Small intestine (tissue), 7 donors: Measurements from ENCODE around the gene FSIP1. TPM values are rescaled to one million over a fixed set of nuclear protein-coding genes. Genes with fewer than 3 reads are reported as not detected.

Experiments
- DNase-seq, 2 donors: peaks; one replicate each; pipeline versions ENCODE4 v3.0.0 to v3.0.0-alpha.2; 2013
- FAIRE-seq: peaks from 2 replicates; lab custom pipeline; 2012; peaks lifted over from hg19 to GRCh38; lab: Jason Lieb, UNC
- H3K27ac ChIP-seq, 3 donors: one replicate each; pipeline ENCODE4 v1.5.1; 2013; ENCODE audit warnings: low read length in 2 of 3, mild to moderate bottlenecking in 2 of 3, control low read depth in 1 of 3, inconsistent platforms in 1 of 3, low read depth in 1 of 3, moderate library complexity in 1 of 3
- H3K27me3 ChIP-seq, 3 donors: one replicate each; pipeline ENCODE4 v1.6.1; 2013; ENCODE audit warnings: low read length in 3 of 3, inconsistent platforms in 1 of 3; ENCODE audit not compliant: control insufficient read depth in 3 of 3, insufficient read depth in 3 of 3
- H3K36me3 ChIP-seq, 3 donors: one replicate each; pipeline ENCODE4 v1.6.1; 2013; ENCODE audit warnings: low read length in 3 of 3, inconsistent platforms in 1 of 3, low read depth in 1 of 3, mild to moderate bottlenecking in 1 of 3, moderate library complexity in 1 of 3; ENCODE audit not compliant: control insufficient read depth in 3 of 3, insufficient read depth in 2 of 3
- H3K4me1 ChIP-seq, 3 donors: one replicate each; pipeline ENCODE4 v1.6.1; 2013; ENCODE audit warnings: low read length in 2 of 3, inconsistent platforms in 1 of 3, low read depth in 1 of 3, mild to moderate bottlenecking in 1 of 3, moderate library complexity in 1 of 3; ENCODE audit not compliant: control insufficient read depth in 3 of 3, insufficient read depth in 2 of 3
- H3K4me3 ChIP-seq, 3 donors: one replicate each; pipeline ENCODE4 v1.5.1; 2013; ENCODE audit warnings: low read length in 3 of 3, control low read depth in 1 of 3, inconsistent platforms in 1 of 3, low read depth in 1 of 3, mild to moderate bottlenecking in 1 of 3, moderate library complexity in 1 of 3
- H3K9me3 ChIP-seq, 2 donors: one replicate each; pipeline ENCODE4 v1.6.1; 2013; ENCODE audit warnings: low read depth in 1 of 2, low read length in 1 of 2; ENCODE audit not compliant: control insufficient read depth in 2 of 2, insufficient read depth in 1 of 2
- WGBS, 3 donors: extraction: QIAGEN DNeasy Blood & Tissue Kit; methylation state at CpG; one replicate each; pipeline ENCODE4 v1.1.7; 2013; 5-methylcytosine and 5-hydroxymethylcytosine counted together
- polyA plus RNA-seq, 4 donors: library from polyadenylated mRNA; stranded (reverse) in 3 of 4; unstranded in 1 of 4; fragments of 200-250 nt in 3 of 4; fragments of 120-200 nt in 1 of 4; gene quantifications; one replicate each; pipeline versions ENCODE4 v1.2.1 to v1.2.3, GENCODE V29; 2013
- donor health status: healthy with polysubstance abuse.
- donor health status: control.
- donor health status: control.
- donor health status: Bipolar disorder and iron deficiency.
- donor health status: healthy.

Gene FSIP1
- polyA plus RNA-seq, 4 donors: 0.12 to 0.72 TPM; not detected in 2

DNA sequence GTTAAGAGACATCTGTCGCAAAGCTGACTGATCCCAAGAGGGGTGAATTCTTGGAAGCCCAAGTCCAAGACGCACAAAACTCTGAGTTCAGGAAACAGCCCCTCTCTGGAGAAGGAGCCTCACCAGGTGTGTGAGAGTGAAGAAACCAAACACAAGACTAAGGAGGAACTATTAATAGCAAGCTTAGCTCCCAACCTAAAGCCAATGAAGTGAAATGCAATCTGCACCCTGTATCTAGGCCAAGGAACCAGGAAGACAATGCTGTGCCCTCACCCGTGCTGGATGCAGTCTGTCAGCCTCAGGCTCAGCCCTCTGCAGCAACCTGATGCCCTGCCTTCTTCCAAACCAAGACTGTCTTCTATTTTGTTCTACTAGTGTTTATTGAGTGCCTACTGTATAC is 224.2 kb downstream of the FSIP1 start:
- Histone ChIP-seq H3K27ac (no peak overlapping the region), H3K4me1 (no peaks in the 10 kb centered on the region), H3K9me3 (no peaks in the 10 kb centered on the region), H3K27me3 (no peaks in the 10 kb centered on the region), H3K36me3 (no peaks in the 10 kb centered on the region), H3K4me3 (no peak overlapping the region)
- FAIRE-seq: no peak
- 72 to 78% (median 74%) methylated on average over 3 of the region's 3 CpGs for WGBS, 3 donors
- no peak for DNase-seq

DNA sequence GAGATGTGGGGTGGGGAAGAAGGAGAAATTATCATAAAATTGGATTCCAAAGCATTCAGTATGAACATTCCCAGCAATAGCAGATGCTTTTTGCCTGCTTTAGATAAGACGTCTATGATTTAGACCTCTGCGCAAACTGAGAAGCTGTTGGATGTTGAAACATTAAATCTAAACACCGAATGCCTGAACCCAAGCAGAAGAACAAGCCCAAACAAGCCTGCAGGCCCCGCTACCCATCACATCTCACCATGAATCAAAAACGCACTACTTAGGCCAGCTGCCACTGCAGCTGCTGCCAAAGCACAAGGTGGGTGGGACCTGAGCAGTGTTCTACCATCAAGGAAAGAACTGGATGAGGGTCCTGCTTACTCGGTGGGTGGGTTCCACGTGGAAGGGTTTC is 226.2 kb downstream of the FSIP1 start:
- H3K27ac ChIP-seq: no peak overlapping the region
- DNase-seq: no peak
- no peaks in the 10 kb centered on the region for H3K4me1 ChIP-seq
- H3K9me3 ChIP-seq: no peaks in the 10 kb centered on the region
- no peak for FAIRE-seq
- no peaks in the 10 kb centered on the region for H3K36me3 ChIP-seq
- no peak overlapping the region for H3K4me3 ChIP-seq
- WGBS, 3 donors: 84 to 85% (median 85%) methylated on average over 7 of the region's 7 CpGs
- no peaks in the 10 kb centered on the region for H3K27me3 ChIP-seq

DNA sequence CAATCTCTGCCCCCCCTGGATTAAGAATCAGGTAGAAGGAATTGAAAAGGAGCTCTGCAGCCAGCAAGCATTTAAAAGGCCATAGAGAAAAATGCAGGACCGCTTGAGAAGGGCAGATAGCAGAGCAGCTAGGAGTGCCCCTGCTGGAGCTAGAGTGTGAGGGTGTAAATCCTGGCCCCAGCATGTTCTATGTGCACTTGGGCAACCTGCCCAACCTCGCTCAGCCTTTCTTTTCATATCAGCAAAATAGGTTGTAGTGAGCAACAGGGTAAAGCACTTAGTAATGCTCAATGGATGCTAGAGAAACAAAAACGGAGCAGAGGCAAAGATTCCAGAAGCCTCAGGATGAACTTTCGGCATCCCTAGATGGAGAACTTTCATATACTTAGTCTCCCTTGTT is 226.8 kb downstream of the FSIP1 start:
- FAIRE-seq (no peak), DNase-seq (no peak)
- no peaks in the 10 kb centered on the region for H3K9me3 ChIP-seq
- H3K27me3 ChIP-seq: no peaks in the 10 kb centered on the region
- no peaks in the 10 kb centered on the region for H3K36me3 ChIP-seq
- no peaks in the 10 kb centered on the region for H3K4me1 ChIP-seq
- 78 to 82% (median 79%) methylated on average over 4 of the region's 4 CpGs for WGBS, 3 donors
- no peak overlapping the region for H3K27ac ChIP-seq
- H3K4me3 ChIP-seq: no peak overlapping the region

DNA sequence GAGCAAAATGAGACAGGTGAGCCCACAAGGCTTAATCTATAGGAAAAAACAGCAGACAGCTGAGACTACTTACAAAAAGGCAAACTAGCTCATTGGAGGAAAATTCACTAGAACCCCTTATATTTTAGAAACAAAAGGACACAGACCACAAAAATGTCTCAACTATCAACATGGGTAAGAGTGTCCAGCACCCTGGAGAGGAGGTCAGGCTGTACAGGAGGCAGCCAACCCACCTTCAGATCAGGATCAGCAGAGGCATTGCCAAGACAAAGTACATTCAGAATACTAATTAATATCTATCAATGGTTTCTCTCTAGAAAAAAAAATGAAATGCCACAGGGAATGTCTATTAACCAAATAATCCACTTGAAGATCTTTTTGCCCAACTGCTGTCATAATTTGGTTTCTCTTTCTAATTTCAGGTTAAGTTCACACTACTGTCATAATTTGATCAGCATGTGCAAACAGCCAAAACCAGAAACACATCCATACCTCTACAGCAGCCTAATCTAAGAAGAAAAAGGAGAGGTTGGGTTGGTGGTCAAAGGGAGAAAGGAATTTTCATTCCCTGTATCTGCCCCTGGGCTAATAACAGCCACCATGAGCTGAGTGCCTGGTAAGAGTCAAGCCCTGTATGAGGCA is 227.8 kb downstream of the FSIP1 start:
- Histone ChIP-seq H3K27me3 (no peaks in the 10 kb centered on the region), H3K9me3 (no peaks in the 10 kb centered on the region), H3K36me3 (no peaks in the 10 kb centered on the region), H3K27ac (no peak overlapping the region), H3K4me1 (no peaks in the 10 kb centered on the region), H3K4me3 (no peak overlapping the region)
- FAIRE-seq: no peak
- DNase-seq: no peak

DNA sequence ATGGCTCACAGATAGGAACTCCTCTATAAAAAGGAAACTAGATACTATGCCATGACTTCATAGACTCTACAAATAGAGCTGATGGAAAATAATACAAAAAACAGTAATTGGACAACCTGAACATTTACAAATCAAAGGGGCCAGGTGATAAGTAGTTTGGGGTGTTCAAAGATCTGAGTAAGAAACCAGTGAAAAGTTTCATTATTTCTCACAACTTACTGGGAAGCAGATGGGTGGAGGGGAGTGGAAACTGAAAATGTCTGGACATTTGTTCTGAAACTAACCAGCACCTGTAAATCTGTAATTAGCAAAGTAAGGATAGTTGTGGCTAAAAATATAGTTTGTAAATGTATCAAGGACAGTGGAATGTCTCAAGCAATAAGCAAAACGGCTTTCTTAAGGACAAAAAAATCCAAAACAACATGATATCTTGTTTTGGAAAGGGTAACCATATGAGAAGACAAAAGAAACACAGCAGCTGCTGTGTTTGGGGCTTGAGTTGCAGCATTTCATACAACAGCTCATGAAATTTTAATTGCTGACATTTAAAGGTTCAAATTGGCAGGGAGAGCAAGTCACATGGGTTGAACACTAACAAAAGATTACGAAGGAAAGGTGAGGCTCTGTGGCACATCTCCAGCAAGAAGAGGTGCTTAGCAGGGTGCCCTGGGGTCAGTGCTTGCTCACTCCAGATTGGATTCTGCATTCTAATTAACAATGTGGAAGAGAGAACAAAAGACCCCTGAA is 228.5 kb downstream of the FSIP1 start:
- FAIRE-seq: no peak
- no peak overlapping the region for H3K27ac ChIP-seq
- no peaks in the 10 kb centered on the region for H3K27me3 ChIP-seq
- H3K4me3 ChIP-seq: no peak overlapping the region
- WGBS, 3 donors: 13 to 41% (median 22%) methylated on average over 2 of the region's 2 CpGs
- no peaks in the 10 kb centered on the region for H3K9me3 ChIP-seq
- no peak for DNase-seq
- no peaks in the 10 kb centered on the region for H3K36me3 ChIP-seq
- no peaks in the 10 kb centered on the region for H3K4me1 ChIP-seq

DNA sequence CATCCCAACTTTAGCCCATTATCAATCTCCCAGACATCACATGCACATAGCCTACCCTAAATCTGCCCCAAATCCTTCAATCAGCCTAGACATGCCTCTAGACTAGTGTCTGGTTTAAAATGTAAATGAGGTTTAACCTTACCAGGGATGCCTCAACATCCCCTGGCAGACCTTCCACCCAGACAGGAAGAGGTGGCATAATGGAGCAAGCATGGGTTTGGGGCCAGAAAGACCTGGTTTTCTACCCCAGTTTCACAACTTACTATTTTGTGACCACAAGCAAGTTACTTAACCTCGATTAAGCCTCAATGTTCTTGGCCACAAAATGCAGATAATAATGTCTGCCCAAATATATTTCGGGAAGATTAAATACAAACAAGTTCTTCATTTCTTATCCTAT is 230.1 kb downstream of the FSIP1 start:
- no peak for DNase-seq
- Histone ChIP-seq H3K9me3 (no peaks in the 10 kb centered on the region), H3K27ac (no peak overlapping the region), H3K4me1 (no peaks in the 10 kb centered on the region), H3K36me3 (no peaks in the 10 kb centered on the region), H3K27me3 (no peaks in the 10 kb centered on the region), H3K4me3 (no peak overlapping the region)
- no peak for FAIRE-seq
- 66 to 83% (median 70%) methylated on average over 2 of the region's 2 CpGs for WGBS, 3 donors

DNA sequence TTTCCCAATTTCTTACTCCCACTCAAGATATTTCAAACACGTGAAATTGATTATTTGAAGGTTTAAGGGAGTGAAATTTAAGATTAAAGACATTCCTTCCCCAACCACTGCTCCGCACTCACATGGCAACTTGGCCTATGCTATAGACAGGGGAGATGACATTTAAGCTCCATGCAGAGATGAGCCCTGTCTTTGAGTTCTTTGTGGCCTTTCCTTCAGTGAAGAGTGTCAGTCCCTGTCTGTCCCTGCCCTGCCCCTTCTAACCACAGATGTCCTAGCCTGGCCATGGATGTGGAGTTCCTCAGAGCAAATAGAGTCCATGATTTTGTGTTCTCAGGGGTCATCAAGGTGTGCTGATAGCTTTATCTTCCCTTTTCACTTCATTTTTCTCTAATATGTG is 231.2 kb downstream of the FSIP1 start:
- no peaks in the 10 kb centered on the region for H3K4me1 ChIP-seq
- WGBS, 3 donors: 87 to 88% (median 87%) methylated on average over 2 of the region's 2 CpGs
- no peaks in the 10 kb centered on the region for H3K27me3 ChIP-seq
- H3K4me3 ChIP-seq: no peak overlapping the region
- DNase-seq (no peak), FAIRE-seq (no peak)
- H3K9me3 ChIP-seq: no peaks in the 10 kb centered on the region
- H3K27ac ChIP-seq: no peak overlapping the region
- H3K36me3 ChIP-seq: no peaks in the 10 kb centered on the region
